Loucy (cell line): ENCODE data around the gene ZFP62.
A peak's percentile ranks its signal among the peaks of the same experiment; 100 is the strongest.

Source experiments
- H2AFZ ChIP-seq: fragments of 200-600 bp; sonication (generic); 2 replicates; pipeline ENCODE4 v1.6.0; 2016; ENCODE audit warnings: antibody characterized with exemption, mild to moderate bottlenecking, low read length, moderate library complexity
- H3F3A ChIP-seq: fragments of 200-600 bp; 2 replicates; pipeline ENCODE4 v1.6.0; 2016; ENCODE audit warnings: antibody characterized with exemption, low read depth, mild to moderate bottlenecking
- H3K27me3 ChIP-seq: fragments of 200-600 bp; sonication (generic); 2 replicates; pipeline ENCODE4 v1.6.1; 2014; ENCODE audit warnings: low read length, mild to moderate bottlenecking; ENCODE audit not compliant: insufficient read depth, poor library complexity, severe bottlenecking
- H3K36me3 ChIP-seq: fragments of 200-600 bp; sonication (generic); 2 replicates; pipeline ENCODE4 v1.6.1; 2016; ENCODE audit warnings: low read length; ENCODE audit not compliant: insufficient read depth
- H3K4me1 ChIP-seq: fragments of 200-600 bp; sonication (generic); 2 replicates; pipeline ENCODE4 v1.5.1; 2014; ENCODE audit warnings: low read length, mild to moderate bottlenecking; ENCODE audit not compliant: insufficient read depth, poor library complexity, severe bottlenecking
- H3K4me2 ChIP-seq: fragments of 200-600 bp; sonication (generic); 2 replicates; pipeline ENCODE4 v1.6.0; 2014; ENCODE audit warnings: antibody characterized with exemption, low read length, low read depth, mild to moderate bottlenecking; ENCODE audit not compliant: poor library complexity, severe bottlenecking
- H3K4me3 ChIP-seq: fragments of 200-600 bp; sonication (generic); 2 replicates; pipeline ENCODE4 v1.5.1; 2014; ENCODE audit warnings: low read length, mild to moderate bottlenecking, mixed read lengths; ENCODE audit not compliant: poor library complexity, severe bottlenecking
- H3K79me2 ChIP-seq: fragments of 200-600 bp; sonication (generic); 2 replicates; pipeline ENCODE4 v1.6.1; 2014; ENCODE audit warnings: low read length; ENCODE audit not compliant: insufficient read depth
- H3K9ac ChIP-seq: fragments of 200-600 bp; sonication (generic); 2 replicates; pipeline ENCODE4 v1.6.0; 2014; ENCODE audit warnings: mild to moderate bottlenecking, low read depth, low read length, moderate library complexity; ENCODE audit not compliant: poor library complexity, severe bottlenecking
- H3K9me2 ChIP-seq: fragments of 200-600 bp; sonication (generic); replicated peaks from 2 replicates; pipeline ENCODE4 v1.6.1; 2016; ENCODE audit warnings: low read depth, low read length, mixed read lengths
- H3K9me3 ChIP-seq: fragments of 200-600 bp; sonication (generic); 2 replicates; pipeline ENCODE4 v1.6.1; 2014; ENCODE audit warnings: mild to moderate bottlenecking, antibody characterized with exemption, low read length, low read depth; ENCODE audit not compliant: insufficient read depth
- H4K20me1 ChIP-seq: fragments of 200-600 bp; sonication (generic); 2 replicates; pipeline ENCODE4 v1.6.0; 2014; ENCODE audit warnings: antibody characterized with exemption, low read length, mild to moderate bottlenecking; ENCODE audit not compliant: insufficient read depth, poor library complexity, severe bottlenecking
- EZH2phosphoT487 ChIP-seq: fragments of 200-600 bp; IDR thresholded peaks from 2 replicates; pipeline ENCODE4 v1.6.1; 2018; ENCODE audit warnings: antibody characterized with exemption, mild to moderate bottlenecking, moderate library complexity, borderline replicate concordance
- TF ChIP-seq, protein P1 (sequence below): fragments of 200-600 bp; sonication (generic); conservative IDR thresholded peaks from 2 replicates; pipeline ENCODE4 v1.5.1; 2014; ENCODE audit warnings: mild to moderate bottlenecking, antibody characterized with exemption, low read length

Gene ZFP62

DNA sequence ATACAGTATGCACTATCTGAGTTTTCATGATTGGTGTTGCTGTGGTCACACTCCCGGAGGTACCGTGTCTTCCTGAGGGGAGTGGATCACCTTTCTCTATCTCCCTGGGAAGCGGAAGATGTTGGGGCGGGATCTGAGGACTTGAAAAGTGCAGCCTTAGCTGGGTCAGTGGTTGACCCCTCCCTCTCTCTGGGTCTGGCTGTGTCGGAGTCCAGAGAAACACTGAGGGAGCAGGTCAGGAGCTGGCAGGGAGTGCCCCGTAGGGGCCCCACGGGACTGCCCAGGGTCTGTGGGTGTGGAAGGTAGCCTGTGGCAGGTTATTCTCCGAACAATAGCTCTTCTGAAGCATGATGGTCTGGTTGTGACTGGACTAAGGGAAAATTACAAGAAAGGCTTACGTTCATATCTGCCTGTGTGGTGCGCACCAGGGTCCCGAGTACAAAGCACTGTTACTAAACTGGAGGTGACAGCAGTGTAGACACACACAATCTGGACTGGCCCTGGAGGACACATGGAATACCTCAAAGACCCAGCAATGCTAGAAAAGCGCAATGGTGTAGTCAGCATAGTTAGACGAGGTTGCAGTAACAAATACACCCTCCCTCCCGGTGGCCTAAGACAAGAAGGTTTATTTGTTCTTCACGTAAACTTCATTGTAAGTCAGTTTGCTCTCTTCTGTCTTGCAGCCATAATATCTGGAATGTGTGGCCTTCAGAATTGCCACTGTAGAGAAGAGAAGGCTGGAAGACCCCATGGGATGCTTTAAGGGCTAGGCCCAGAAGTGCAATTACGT lies 9.4 kb upstream of the ZFP62 start:
- H3K9ac ChIP-seq, result no peak overlapping the region
- no peak overlapping the region for H2AFZ ChIP-seq
- no peak for TF ChIP-seq EZH2phosphoT487
- TF ChIP-seq, protein P1, sequence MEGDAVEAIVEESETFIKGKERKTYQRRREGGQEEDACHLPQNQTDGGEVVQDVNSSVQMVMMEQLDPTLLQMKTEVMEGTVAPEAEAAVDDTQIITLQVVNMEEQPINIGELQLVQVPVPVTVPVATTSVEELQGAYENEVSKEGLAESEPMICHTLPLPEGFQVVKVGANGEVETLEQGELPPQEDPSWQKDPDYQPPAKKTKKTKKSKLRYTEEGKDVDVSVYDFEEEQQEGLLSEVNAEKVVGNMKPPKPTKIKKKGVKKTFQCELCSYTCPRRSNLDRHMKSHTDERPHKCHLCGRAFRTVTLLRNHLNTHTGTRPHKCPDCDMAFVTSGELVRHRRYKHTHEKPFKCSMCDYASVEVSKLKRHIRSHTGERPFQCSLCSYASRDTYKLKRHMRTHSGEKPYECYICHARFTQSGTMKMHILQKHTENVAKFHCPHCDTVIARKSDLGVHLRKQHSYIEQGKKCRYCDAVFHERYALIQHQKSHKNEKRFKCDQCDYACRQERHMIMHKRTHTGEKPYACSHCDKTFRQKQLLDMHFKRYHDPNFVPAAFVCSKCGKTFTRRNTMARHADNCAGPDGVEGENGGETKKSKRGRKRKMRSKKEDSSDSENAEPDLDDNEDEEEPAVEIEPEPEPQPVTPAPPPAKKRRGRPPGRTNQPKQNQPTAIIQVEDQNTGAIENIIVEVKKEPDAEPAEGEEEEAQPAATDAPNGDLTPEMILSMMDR, result no peak

DNA sequence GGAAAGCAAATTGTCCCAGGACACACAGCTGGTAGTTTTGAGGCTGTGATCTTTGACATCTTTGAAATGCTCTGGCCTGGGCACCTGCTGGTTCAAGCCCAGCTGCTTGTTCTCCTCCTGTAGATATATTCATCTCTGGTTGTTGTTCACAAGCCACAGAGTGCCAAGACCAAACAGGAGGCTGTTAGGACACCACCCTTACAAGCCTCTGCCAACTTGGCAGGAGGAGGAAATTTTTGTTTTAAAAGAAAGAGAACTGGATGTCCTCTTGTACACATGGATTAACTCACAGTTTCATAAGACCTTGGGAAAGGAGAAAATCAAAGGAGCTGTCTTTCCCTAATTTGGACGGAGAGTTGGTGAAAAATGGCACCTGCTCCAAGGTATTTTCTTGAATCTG lies 8.5 kb upstream of the ZFP62 start:
- Histone ChIP-seq H3K4me3 (no peak overlapping the region), H3K4me1 (peaks cover 4% of the 10 kb centered on the region), H3K9me2 (no peaks in the 10 kb centered on the region), H4K20me1 (no peaks in the 10 kb centered on the region), H3K9ac (no peak overlapping the region), H3K9me3 (no peaks in the 10 kb centered on the region), H3F3A (no peaks in the 10 kb centered on the region), H3K36me3 (no peaks in the 10 kb centered on the region), H3K27me3 (no peaks in the 10 kb centered on the region), H3K79me2 (no peaks in the 10 kb centered on the region), H2AFZ (no peak overlapping the region), H3K4me2 (no peak overlapping the region)
- TF ChIP-seq EZH2phosphoT487, result no peak
- TF ChIP-seq, protein P1, result no peak

More for the DNA sequence above, 9.4 kb upstream of the ZFP62 start:
- Histone ChIP-seq H4K20me1 (no peaks in the 10 kb centered on the region), H3F3A (no peaks in the 10 kb centered on the region), H3K9me2 (no peaks in the 10 kb centered on the region), H3K4me2 (no peak overlapping the region), H3K79me2 (no peaks in the 10 kb centered on the region), H3K36me3 (no peaks in the 10 kb centered on the region), H3K9me3 (no peaks in the 10 kb centered on the region), H3K4me3 (no peak overlapping the region), H3K27me3 (no peaks in the 10 kb centered on the region), H3K4me1 (peaks cover 4% of the 10 kb centered on the region)

GRCh38 chr5:180868960-180869359 lies 7.9 kb upstream of the ZFP62 start:
- Histone ChIP-seq H3K36me3 (no peaks in the 10 kb centered on the region), H3K4me3 (no peak overlapping the region), H3K9ac (no peak overlapping the region), H2AFZ (no peak overlapping the region), H3K4me2 (no peak overlapping the region), H3K9me3 (no peaks in the 10 kb centered on the region), H3F3A (no peaks in the 10 kb centered on the region), H4K20me1 (no peaks in the 10 kb centered on the region), H3K27me3 (no peaks in the 10 kb centered on the region), H3K79me2 (no peaks in the 10 kb centered on the region), H3K4me1 (peaks cover 4% of the 10 kb centered on the region), H3K9me2 (no peaks in the 10 kb centered on the region)
- TF ChIP-seq, protein P1, result peak; percentile 72
- no peak for TF ChIP-seq EZH2phosphoT487
